Ovary (tissue), 9 donors: ENCODE measurements around the gene MRPL48. TPM values are rescaled to one million over a fixed set of nuclear protein-coding genes. Genes with fewer than 3 reads are reported as not detected.

Experiments
- DNase-seq, 5 donors: peaks; one replicate each; pipeline ENCODE4 v3.0.0-alpha.2; 2019 to 2020
- H3K27ac ChIP-seq, 2 donors: fragments of 200-600 bp; one replicate each; pipeline versions ENCODE4 v1.5.1 to v1.8.0; 2019 to 2022
- H3K27me3 ChIP-seq: fragments of 200-600 bp; one replicate; pipeline ENCODE4 v1.8.0; 2022
- H3K36me3 ChIP-seq: fragments of 200-600 bp; sonication (generic); one replicate; pipeline ENCODE4 v1.5.1; 2019
- H3K4me1 ChIP-seq: one replicate; pipeline ENCODE4 v1.8.1; 2013; ENCODE audit warnings: mild to moderate bottlenecking, moderate library complexity; ENCODE audit not compliant: insufficient read depth
- H3K4me3 ChIP-seq: fragments of 200-600 bp; sonication (generic); one replicate; pipeline ENCODE4 v1.5.1; 2017
- H3K9me3 ChIP-seq, 2 donors: fragments of 200-600 bp in 1 of 2; sonication (generic) in 1 of 2; one replicate each; pipeline versions ENCODE4 v1.5.1 to v1.8.1; 2013 to 2019; ENCODE audit warnings: mild to moderate bottlenecking in 1 of 2, moderate library complexity in 1 of 2
- EP300 ChIP-seq: sonication (generic); formaldehyde crosslinking; IDR thresholded peaks from one replicate; pipeline ENCODE4 v1.6.1; 2017; ENCODE audit warnings: antibody characterized with exemption
- POLR2A ChIP-seq: fragments of 450-650 bp; IDR thresholded peaks from one replicate; pipeline ENCODE4 v1.6.1; 2017; ENCODE audit warnings: antibody characterized with exemption, mild to moderate bottlenecking, moderate library complexity
- WGBS, 3 donors: extraction: QIAGEN DNeasy Blood & Tissue Kit in 1 of 3; methylation state at CpG; one replicate each; pipeline versions ENCODE4 v1.1.5 to v1.1.7; 2013 to 2017; 5-methylcytosine and 5-hydroxymethylcytosine counted together
- intact Hi-C, 4 donors: fragments of 100-400 bp; cut with DNase I; formaldehyde crosslinking; loops; one replicate each; pipeline versions ENCODE4 v1.11.0 to v1.15.1; 2022 to 2023
- polyA plus RNA-seq, 2 donors: library from polyadenylated mRNA; stranded (reverse); fragments of 200-250 nt in 1 of 2; fragments of 350-450 nt in 1 of 2; fragmentation: Illumina TruSeq in 1 of 2; extraction: RNeasy Lipid Tissue Mini Kit (QIAGEN cat#74804) in 1 of 2; gene quantifications; one replicate each; pipeline ENCODE4 v1.2.3, GENCODE V29; 2013 to 2014
- total RNA-seq, 7 donors: library from RNA; depleted of rRNA in 2 of 7; stranded (reverse); fragments of >200 nt in 2 of 7; fragmentation: NEBNext Ultra II Directional in 3 of 7; extraction: Animal tissue kit (Norgen Biotek cat#: 25700) in 3 of 7; gene quantifications; one replicate each; pipeline versions ENCODE4 v1.1.0 to v1.2.4, GENCODE V29; 2016 to 2023
- TF ChIP-seq, protein P1 (sequence below), 3 donors: fragments of 450-650 bp in 2 of 3; fragments of 200-600 bp in 1 of 3; IDR thresholded peaks; one replicate each; pipeline versions ENCODE4 v1.5.1 to v1.8.0; 2016 to 2022; ENCODE audit warnings: antibody characterized with exemption in 3 of 3, mild to moderate bottlenecking in 1 of 3
- donor health status: DM: no; HTN: no; CAD: no; lungs with moderate emphysema.
- donor health status: DM: no; HTN: no; CAD: no.
- donor health status: Bipolar disorder and iron deficiency.
- donor health status: DM: yes; HTN: yes; CAD: no.
- donor health status: DM: no; HTN: no; CAD: no.
- donor health status: DM: yes; HTN: yes; CAD: no.

Gene MRPL48
- total and polyA plus RNA-seq, 9 donors = 18.7 to 33.4 (median 30.4) TPM

DNA sequence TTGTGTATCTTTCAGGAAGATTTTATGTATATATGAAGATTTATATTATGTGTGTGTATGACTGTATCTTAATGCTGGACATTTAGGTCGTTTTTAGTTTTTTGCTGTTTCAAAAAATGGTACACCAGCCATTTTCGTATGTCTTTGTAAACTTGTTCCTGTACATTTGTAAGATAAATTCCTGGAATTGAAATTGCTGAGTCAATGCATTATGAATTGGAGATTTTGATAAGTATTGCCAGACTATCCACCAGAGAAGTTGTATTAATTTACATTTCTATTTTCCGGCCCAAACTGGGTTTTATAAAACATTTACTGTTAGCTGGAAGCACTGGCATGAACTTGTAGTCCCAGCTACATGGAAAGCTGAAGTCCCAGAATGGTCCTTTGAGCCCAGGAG is 24.6 kb downstream of the MRPL48 start:
- Histone ChIP-seq H3K4me1 (no peaks in the 10 kb centered on the region), H3K9me3 (no peaks in the 10 kb centered on the region), H3K27ac (no peak overlapping the region), H3K4me3 (no peak overlapping the region), H3K27me3 (no peaks in the 10 kb centered on the region), H3K36me3 (no peaks in the 10 kb centered on the region)
- 79 to 85% (median 80%) methylated on average over 3 of the region's 3 CpGs for WGBS, 3 donors
- TF ChIP-seq POLR2A (no peak), EP300 (no peak)
- TF ChIP-seq, protein P1, sequence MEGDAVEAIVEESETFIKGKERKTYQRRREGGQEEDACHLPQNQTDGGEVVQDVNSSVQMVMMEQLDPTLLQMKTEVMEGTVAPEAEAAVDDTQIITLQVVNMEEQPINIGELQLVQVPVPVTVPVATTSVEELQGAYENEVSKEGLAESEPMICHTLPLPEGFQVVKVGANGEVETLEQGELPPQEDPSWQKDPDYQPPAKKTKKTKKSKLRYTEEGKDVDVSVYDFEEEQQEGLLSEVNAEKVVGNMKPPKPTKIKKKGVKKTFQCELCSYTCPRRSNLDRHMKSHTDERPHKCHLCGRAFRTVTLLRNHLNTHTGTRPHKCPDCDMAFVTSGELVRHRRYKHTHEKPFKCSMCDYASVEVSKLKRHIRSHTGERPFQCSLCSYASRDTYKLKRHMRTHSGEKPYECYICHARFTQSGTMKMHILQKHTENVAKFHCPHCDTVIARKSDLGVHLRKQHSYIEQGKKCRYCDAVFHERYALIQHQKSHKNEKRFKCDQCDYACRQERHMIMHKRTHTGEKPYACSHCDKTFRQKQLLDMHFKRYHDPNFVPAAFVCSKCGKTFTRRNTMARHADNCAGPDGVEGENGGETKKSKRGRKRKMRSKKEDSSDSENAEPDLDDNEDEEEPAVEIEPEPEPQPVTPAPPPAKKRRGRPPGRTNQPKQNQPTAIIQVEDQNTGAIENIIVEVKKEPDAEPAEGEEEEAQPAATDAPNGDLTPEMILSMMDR (IDR thresholded peaks at IDR 0.05) = no peak
- DNase-seq = no peak
- intact Hi-C loops = no loop called here

GRCh38 chr11:73814812-73815211 is 27.1 kb downstream of the MRPL48 start:
- Histone ChIP-seq H3K4me1 (no peaks in the 10 kb centered on the region), H3K27ac (no peak overlapping the region), H3K9me3 (no peaks in the 10 kb centered on the region), H3K27me3 (no peaks in the 10 kb centered on the region), H3K4me3 (no peak overlapping the region), H3K36me3 (no peaks in the 10 kb centered on the region)
- TF ChIP-seq EP300 (no peak), POLR2A (no peak)
- TF ChIP-seq, protein P1 (IDR thresholded peaks at IDR 0.05) = no peak
- intact Hi-C loops = no loop called here
- no peak for DNase-seq
- 95 to 98% (median 97%) methylated on average over 8 of the region's 8 CpGs for WGBS, 3 donors

DNA sequence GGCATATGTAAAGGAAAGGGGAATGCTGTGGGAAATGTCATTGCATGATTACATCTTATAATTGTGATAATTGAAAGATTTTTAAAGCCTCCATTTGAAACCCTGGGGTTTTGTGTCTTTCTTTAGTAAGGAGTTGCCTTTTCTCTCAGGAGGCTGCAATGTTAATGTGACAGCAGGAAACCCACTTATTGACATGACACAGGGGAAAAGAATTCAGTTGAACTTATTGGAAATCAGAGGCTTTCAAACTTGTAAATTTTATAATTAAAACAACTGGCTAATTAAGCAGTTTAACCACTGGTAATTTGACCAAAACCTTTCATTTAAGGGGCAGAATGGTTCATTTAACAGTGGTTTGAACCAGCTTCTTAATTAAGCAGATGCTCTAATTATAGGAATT is 31.2 kb downstream of the MRPL48 start:
- Histone ChIP-seq H3K9me3 (no peaks in the 10 kb centered on the region), H3K4me3 (no peak overlapping the region), H3K27me3 (no peaks in the 10 kb centered on the region), H3K27ac (no peak overlapping the region), H3K36me3 (no peaks in the 10 kb centered on the region), H3K4me1 (no peaks in the 10 kb centered on the region)
- no peak for TF ChIP-seq POLR2A
- TF ChIP-seq, protein P1 (IDR thresholded peaks at IDR 0.05) = no peak
- TF ChIP-seq EP300 = no peak
- intact Hi-C loops = no loop called here
- DNase-seq = no peak

DNA sequence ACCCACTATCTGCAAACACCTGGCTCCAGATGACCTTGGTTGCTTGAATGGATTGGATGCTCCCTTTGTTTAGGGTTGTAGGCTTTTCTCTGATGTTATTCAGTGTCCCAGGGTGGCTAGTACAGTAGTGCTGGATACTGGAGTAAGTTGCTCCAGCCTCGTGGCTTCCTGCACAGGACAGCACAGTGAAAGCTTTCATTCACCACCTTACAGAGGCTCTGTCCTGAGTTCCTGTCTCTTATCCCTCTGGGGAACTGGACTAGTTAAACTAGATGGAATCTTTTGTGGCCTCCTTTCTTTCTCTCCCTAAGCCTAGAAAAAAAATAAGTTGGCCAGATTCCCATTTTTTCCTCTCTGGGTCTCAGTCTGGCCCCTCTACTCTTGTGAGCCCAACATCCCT is 42.6 kb downstream of the MRPL48 start:
- Histone ChIP-seq H3K4me1 (no peaks in the 10 kb centered on the region), H3K9me3 (no peaks in the 10 kb centered on the region), H3K27me3 (no peaks in the 10 kb centered on the region), H3K36me3 (no peaks in the 10 kb centered on the region), H3K27ac (no peak overlapping the region), H3K4me3 (no peak overlapping the region)
- DNase-seq = no peak
- intact Hi-C loops = no loop called here
- 70 to 95% (median 75%) methylated on average over 1 of the region's 1 CpG for WGBS, 3 donors
- TF ChIP-seq EP300 (no peak), POLR2A (no peak)
- TF ChIP-seq, protein P1 (IDR thresholded peaks at IDR 0.05) = no peak

GRCh38 chr11:73833067-73833466 is 45.4 kb downstream of the MRPL48 start:
- Histone ChIP-seq H3K9me3 (no peaks in the 10 kb centered on the region), H3K36me3 (no peaks in the 10 kb centered on the region), H3K27ac (no peak overlapping the region), H3K27me3 (no peaks in the 10 kb centered on the region), H3K4me1 (no peaks in the 10 kb centered on the region), H3K4me3 (no peak overlapping the region)
- TF ChIP-seq EP300 = no peak
- TF ChIP-seq POLR2A = no peak
- TF ChIP-seq, protein P1 (IDR thresholded peaks at IDR 0.05) = no peak
- no peak for DNase-seq
- 85 to 93% (median 88%) methylated on average over 2 of the region's 2 CpGs for WGBS, 3 donors
- intact Hi-C loops = no loop called here
